ENCODE measurements around the gene HIVEP3.

The HIVEP3 gene

DNA sequence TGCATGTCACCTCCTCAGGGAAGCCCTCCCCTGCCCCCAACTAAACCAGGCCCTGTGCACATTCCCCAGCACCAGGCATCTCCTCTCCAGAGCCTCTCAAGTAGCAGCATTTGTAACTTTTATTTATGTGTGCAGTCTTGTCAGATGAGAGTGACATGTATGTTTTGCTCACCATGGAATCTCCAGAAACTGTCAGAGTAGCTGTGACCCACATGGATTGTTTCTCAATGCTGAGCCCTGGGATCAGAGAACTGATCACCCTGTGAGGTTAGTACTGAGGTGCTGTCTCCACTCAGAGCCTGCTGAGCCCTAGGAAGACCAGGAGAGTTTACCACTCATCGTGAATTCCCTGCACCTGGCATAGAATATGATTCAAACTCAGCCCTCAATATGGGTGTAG lies 243.3 kb downstream of the HIVEP3 start:
- TF ChIP-seq, protein P1, sequence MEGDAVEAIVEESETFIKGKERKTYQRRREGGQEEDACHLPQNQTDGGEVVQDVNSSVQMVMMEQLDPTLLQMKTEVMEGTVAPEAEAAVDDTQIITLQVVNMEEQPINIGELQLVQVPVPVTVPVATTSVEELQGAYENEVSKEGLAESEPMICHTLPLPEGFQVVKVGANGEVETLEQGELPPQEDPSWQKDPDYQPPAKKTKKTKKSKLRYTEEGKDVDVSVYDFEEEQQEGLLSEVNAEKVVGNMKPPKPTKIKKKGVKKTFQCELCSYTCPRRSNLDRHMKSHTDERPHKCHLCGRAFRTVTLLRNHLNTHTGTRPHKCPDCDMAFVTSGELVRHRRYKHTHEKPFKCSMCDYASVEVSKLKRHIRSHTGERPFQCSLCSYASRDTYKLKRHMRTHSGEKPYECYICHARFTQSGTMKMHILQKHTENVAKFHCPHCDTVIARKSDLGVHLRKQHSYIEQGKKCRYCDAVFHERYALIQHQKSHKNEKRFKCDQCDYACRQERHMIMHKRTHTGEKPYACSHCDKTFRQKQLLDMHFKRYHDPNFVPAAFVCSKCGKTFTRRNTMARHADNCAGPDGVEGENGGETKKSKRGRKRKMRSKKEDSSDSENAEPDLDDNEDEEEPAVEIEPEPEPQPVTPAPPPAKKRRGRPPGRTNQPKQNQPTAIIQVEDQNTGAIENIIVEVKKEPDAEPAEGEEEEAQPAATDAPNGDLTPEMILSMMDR (IDR thresholded peaks at IDR 0.05) = no peak
- H3K27ac ChIP-seq = no peak overlapping the region
- DNase-seq (ENCODE audit: low spot score) = no peak
- no peak overlapping the region for H3K4me3 ChIP-seq

DNA sequence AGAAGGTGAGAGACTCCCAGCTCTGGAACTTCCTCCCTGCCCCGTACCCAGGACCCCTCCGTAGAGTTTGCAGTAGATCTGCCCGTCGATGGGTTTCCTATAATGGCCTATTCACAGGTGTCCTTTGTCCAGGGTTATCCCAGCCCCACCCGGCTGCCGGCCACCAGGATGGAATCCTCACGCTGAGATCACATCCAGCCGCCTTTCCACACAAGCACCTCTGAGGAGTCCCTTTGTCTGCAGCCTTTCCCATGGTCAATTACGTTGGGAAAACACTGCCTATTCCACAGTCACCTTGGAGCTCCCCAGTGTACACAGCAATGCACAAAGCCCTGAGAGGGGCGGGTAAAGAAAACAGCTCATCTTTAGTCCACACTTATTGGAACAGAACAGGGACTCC lies 244.2 kb downstream of the HIVEP3 start:
- Histone ChIP-seq H3K4me3 (no peak overlapping the region), H3K27ac (no peak overlapping the region)
- TF ChIP-seq, protein P1 (IDR thresholded peaks at IDR 0.05) = no peak
- no peak for DNase-seq (ENCODE audit: low spot score)

DNA sequence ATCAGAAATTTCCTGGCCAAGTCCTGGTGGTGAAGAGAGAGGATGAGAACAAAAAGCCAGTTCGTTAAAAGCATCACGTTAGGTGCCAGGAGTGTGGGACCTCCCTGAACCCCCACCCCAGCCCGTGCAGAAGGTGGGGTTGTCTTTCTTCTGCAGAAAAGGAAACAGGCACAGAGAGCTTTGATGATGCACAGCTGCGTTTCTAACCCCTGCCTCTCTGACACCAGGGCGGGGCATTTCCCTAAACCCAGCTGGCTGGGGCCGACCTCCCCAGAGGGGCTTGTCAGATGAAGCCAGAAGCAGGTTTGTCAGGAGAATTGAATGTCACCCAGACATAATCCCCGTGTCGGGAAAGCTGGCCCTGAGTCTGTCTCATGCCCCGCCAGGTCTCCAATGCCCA lies 244.9 kb downstream of the HIVEP3 start:
- TF ChIP-seq, protein P1 (IDR thresholded peaks at IDR 0.05) = no peak
- Histone ChIP-seq H3K27ac (no peak overlapping the region), H3K4me3 (no peak overlapping the region)
- no peak for DNase-seq (ENCODE audit: low spot score)

DNA sequence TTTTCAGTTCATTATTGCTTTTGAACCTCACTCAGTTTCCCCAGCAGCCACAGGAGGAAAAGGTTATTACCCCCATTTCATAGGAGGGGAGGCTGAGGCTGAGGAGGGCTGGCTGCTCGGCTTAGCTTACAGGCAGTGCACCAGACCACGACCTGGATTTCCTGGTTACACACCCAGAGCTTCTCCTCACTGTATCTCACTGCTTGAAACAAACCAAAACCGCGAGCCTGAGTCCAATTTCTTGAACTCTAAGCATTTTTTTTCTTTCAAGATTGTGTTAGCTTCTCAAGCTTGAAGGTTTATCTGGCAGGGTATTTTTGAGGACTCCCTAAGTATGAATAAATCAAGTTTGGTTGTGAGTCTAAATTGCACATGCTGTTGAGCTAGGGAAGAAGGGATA lies 245.3 kb downstream of the HIVEP3 start:
- TF ChIP-seq, protein P1 (IDR thresholded peaks at IDR 0.05) = no peak
- H3K27ac ChIP-seq = no peak overlapping the region
- no peak overlapping the region for H3K4me3 ChIP-seq
- no peak for DNase-seq (ENCODE audit: low spot score)

DNA sequence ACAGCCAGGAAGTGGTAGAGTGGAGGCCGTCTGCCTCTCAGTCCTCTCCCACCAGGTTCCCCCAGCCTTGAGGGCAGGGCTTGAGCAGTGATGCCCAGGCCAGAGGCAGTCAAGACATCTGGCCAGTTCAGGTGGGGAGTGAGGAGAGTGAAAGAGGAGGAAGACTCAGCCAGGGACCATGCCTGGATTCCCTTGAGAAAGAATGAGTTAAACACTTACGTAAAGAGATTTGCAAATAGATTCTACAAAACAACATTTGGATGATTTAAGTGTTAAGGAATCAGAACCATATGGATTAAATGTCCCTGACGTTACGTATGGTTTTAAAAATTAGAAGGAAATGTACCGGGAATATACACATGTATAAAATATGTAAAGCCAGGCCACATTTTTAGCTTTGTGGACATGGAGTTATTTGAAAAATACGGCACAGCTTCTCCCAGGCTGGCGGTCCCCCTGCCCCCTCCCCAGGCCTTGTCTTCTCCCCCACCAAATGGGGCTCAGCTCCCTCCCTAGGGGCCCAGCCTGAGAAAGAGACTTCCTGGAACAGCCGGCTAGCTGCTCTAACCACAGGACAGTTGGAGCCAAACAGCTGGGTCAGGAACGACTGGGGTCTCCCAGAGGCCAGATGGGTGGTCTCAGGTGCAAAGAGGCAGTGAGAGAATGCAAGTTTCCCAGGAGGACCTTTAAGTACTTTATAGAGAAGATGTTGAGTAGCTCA lies 245.9 kb downstream of the HIVEP3 start:
- Histone ChIP-seq H3K27ac (no peak overlapping the region), H3K4me3 (no peak overlapping the region)
- DNase-seq (ENCODE audit: low spot score) = no peak
- TF ChIP-seq, protein P1 (IDR thresholded peaks at IDR 0.05) = no peak

DNA sequence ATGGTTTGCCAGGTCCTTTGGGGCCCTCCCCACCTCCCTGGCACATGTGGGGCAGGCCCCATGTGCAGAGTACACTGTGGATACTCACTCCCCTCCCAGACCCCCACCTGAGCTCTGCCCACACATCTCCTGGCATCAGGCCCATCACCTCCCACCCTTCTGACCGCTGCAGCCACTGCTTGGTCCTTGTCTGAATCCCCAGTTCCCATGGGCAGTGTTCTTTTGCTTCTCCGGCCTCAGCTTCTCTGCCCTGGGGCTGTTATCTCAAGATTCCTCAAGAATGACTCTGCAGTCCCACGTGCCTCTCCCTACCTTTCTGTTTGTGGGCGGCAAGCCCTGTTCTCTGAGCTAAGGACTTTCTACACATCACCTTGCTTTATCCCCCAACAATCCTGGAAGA lies 246.5 kb downstream of the HIVEP3 start:
- DNase-seq (ENCODE audit: low spot score) = no peak
- no peak overlapping the region for H3K27ac ChIP-seq
- no peak overlapping the region for H3K4me3 ChIP-seq
- TF ChIP-seq, protein P1 (IDR thresholded peaks at IDR 0.05) = no peak

DNA sequence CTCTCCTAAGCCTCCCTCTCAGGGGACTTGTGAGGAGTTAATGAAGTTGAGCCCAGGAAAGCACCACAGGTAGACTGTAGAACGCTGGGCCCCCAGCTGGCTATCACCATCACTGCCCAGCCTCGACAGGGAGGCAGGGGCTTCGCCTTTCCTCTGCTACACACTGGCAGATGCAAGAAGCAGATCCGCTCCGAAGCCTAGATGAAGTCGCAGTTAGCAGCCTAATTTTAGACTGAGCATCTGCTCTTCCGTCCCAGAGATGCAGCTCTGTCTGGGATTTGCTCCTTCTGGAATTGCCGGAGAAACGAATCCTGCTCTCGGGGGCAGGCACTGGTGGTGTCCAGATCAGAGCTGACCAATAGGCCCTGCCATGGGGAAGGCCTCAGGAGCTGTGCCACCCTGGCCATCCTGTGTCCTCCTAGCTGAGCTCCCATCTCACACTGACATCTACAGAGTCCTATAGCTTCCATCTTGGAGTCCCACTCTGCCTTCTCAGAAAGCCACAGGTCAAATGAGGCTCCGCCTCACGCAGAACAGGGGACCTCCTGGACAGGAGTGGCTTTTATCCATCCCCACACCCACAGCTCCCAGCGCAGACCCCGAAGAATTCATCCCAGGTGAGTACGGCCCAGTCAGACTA lies 247.5 kb downstream of the HIVEP3 start:
- no peak overlapping the region for H3K4me3 ChIP-seq
- H3K27ac ChIP-seq = no peak overlapping the region
- DNase-seq (ENCODE audit: low spot score) = no peak
- TF ChIP-seq, protein P1 (IDR thresholded peaks at IDR 0.05) = no peak

All from coronary artery (tissue), 2 donors.